ENCODE results near the gene HDAC1.
"Not testable (repeated sequence)": the region's sequence is repeated elsewhere in the genome, so short reads cannot be mapped to it uniquely, and the experiment has no call there.

Gene HDAC1

DNA sequence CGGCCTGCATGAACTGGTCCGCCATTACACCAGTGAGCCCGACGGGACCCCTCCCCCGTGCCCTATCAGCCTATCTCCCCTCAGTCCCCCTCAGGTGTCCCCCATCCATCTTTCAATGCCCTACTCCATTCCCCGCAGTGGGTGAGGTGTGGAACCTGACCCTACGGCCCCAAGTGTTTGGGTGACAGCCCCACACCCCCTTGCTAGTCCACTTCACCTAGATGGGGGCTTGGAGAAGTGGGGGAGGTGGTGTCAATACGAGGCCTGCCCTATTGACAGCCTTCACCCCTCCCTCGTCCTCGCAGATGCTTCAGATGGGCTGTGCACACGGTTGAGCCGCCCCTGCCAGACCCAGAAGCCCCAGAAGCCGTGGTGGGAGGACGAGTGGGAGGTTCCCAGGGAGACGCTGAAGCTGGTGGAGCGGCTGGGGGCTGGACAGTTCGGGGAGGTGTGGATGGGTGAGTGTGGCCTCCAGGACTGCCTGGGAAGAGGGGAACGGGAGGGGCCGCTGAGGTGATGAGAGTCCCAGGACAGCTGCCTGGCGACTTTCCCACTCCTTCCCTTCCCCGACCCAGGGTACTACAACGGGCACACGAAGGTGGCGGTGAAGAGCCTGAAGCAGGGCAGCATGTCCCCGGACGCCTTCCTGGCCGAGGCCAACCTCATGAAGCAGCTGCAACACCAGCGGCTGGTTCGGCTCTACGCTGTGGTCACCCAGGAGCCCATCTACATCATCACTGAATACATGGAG is 15.7 kb upstream of the HDAC1 start:
- TF ChIP-seq CTCF (IDR thresholded peaks at IDR 0.05) = no peak
- no peak for TF ChIP-seq ZFX (IDR thresholded peaks at IDR 0.05; ENCODE audit: borderline replicate concordance)
- H3K27ac ChIP-seq = no peak overlapping the region

- H3K27ac ChIP-seq = not testable (repeated sequence)
Measured at GRCh38 chr1:32284777-32285176, 7.1 kb upstream of the HDAC1 start.

DNA sequence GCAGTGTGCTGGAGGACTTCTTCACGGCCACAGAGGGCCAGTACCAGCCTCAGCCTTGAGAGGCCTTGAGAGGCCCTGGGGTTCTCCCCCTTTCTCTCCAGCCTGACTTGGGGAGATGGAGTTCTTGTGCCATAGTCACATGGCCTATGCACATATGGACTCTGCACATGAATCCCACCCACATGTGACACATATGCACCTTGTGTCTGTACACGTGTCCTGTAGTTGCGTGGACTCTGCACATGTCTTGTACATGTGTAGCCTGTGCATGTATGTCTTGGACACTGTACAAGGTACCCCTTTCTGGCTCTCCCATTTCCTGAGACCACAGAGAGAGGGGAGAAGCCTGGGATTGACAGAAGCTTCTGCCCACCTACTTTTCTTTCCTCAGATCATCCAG is 6.2 kb upstream of the HDAC1 start:
- TF ChIP-seq ZFX (IDR thresholded peaks at IDR 0.05; ENCODE audit: borderline replicate concordance) (no peak), CTCF (IDR thresholded peaks at IDR 0.05) (no peak)
- no peak overlapping the region for H3K27ac ChIP-seq

- TF ChIP-seq CTCF (IDR thresholded peaks at IDR 0.05) = no peak
- TF ChIP-seq ZFX (IDR thresholded peaks at IDR 0.05; ENCODE audit: borderline replicate concordance) = no peak
Measured at GRCh38 chr1:32286763-32287162, 5.1 kb upstream of the HDAC1 start.

DNA sequence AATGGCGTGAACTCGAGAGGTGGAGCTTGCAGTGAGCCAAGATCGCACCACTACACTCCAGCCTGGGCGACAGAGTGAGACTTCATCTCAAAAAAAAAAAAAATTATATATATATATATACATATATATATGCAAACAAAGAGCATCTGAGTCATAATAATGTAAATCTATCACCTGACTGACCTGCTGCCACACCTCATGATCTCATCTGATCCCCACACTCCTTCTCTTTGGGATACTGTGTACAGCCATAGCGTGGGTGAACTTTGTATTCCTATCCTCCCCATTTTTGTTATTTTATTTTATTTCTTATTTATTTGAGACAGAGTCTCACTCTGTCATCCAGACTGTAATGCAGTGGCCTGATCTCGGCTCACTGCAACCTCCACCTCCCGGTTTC is 2.6 kb upstream of the HDAC1 start:
- TF ChIP-seq ZFX (IDR thresholded peaks at IDR 0.05; ENCODE audit: borderline replicate concordance) = no peak
- H3K27ac ChIP-seq = peak overlapping the region; percentile 94

More at GRCh38 chr1:32286763-32287162, 5.1 kb upstream of the HDAC1 start:
- no peak overlapping the region for H3K27ac ChIP-seq

GRCh38 chr1:32291145-32291707 is 657 bp upstream of the HDAC1 start:
- no peak for TF ChIP-seq CTCF (IDR thresholded peaks at IDR 0.05)
- no peak for TF ChIP-seq ZFX (IDR thresholded peaks at IDR 0.05; ENCODE audit: borderline replicate concordance)
- peak overlapping the region; percentile 94 for H3K27ac ChIP-seq

GRCh38 chr1:32298211-32298610 is 6.3 kb downstream of the HDAC1 start:
- not testable (repeated sequence) for H3K27ac ChIP-seq

DNA sequence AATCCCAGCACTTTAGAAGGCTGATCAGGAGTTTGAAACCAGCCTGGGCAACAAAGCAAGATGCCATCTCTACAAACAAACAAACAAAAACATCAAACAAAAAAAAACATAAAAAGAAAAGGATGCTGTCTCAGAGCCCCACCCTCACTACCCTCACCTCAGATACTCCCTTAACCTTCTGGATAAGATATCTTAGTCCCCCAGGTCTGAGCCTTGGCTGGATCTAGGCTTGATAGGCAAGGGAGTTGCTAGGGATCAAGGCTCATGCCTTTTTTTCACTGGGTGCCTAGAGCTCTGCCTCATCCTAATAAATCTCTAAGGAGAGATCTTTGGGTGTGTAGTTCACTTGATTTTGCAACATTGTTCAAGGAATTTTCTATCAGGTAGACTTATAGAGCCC is 7.4 kb downstream of the HDAC1 start:
- H3K27ac ChIP-seq = no peak overlapping the region
- TF ChIP-seq CTCF (IDR thresholded peaks at IDR 0.05) (no peak), ZFX (IDR thresholded peaks at IDR 0.05; ENCODE audit: borderline replicate concordance) (no peak)

DNA sequence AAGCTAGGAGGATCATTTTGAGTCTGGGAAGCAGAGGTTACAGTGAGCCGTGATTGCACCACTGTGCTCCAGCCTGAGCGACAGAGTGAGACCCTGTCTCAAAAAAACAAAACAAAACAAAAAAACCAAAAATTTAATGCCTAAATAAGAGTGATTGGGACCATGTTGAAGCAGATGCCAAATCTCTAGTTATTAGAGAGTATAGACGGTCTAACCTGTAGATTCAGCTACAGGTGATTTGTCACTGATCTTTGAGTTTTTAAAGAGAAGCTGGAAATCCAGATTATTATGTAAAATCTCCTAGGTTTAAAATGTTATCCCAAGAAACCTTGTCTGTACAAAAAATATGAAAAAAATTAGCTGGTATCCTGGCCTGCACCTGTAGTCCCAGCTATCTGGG is 11.5 kb downstream of the HDAC1 start:
- no peak for TF ChIP-seq CTCF (IDR thresholded peaks at IDR 0.05)
- no peak for TF ChIP-seq ZFX (IDR thresholded peaks at IDR 0.05; ENCODE audit: borderline replicate concordance)
- H3K27ac ChIP-seq = no peak overlapping the region
